Activated CD4-positive, alpha-beta T cell treated with anti-CD3 and anti-CD28 coated beads, Interleukin-2, amount 50 U/mL, for 16 hours (primary cell): Measurements from ENCODE around the gene XIRP1.
"Not testable (repeated sequence)": the region's sequence is repeated elsewhere in the genome, so short reads cannot be mapped to it uniquely, and the experiment has no call there.

ENCODE experiments used
- DNase-seq: peaks from one replicate; pipeline ENCODE4 v3.0.0-alpha.2; 2020

The XIRP1 gene

DNA sequence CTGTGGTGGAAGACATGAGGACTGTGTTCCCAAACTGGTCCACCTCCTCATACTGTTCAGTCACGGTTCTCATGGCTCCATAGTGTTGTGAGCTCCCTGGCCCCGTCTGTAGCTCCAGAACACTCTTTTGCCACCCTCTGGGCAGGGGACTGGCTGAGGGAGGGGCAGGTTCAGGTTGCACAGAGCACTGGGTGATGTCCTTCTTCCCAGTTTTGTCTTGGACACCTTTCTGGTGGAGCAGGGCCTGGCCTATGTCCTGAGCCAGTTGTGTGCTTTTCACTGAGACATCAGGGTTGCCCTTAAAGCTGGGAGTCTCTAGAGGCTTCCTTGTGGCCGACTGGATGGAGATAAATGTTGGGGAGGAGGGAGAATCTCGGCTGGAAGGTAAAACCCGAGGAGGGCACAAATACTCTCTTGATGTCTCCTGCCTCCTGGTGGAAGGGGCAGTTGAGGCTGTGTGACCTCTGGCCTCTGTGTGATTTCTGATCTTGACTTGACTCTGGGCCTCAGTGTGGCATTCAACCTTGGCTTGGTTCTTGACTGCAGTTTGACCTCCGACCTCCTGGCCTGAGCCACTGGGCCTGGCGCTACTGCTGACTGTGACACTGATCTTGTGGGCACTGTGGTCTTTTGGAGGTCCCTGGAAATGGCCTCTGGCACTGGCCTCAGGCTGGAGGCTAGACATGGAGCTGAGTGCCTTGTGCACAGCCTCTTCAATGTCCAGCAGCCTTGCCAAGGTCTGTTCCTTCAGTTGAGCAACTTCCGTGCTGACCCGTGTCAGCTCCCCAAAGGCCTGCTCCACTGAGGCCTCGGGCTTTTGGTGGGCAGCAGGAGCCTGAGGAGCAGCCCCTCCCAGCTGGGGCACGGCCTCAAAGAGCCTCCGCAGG, 8.1 kb downstream of the XIRP1 start:
- no peak for DNase-seq

DNA sequence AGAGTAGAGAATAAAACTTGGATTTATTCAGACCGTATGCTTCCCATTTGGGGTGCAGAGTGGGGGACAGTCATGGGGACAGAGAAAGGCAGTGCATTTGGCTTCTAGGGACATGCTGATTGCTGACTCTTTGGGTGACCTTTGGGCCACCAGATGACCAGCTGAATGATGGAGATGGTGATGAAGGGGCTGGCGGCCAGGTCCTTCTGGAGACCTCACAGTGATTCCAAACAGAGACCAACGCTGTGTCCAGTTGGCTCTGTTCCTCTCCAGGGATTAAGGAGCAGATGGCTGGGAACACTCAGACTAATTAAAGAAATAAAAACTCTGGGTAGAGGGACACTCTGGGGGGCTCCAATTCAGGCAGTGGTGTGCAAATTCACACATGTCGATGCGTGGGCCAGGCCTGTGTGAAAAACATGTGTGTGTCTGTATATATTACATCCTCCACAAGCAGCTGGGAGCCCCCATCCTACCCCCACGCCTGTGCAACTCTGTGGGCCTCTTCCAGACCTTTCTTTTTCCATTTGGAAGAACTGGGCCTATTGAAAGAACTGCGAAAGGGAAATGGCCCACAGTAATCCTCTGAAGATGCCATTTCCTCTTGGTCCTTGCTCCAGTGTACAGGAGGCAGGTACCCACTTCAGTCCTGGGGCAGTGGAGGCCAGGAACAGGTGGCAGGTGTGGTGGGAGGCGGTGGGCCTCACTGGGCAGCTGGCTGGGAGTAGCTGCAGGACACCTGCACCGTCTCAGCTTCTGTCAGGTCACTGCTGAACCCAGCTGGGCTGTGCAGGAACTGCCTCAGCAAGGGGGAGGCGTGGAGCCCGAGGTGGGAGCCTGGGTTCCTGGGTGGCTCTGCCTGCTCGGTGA, 8.9 kb downstream of the XIRP1 start:
- no peak for DNase-seq

DNA sequence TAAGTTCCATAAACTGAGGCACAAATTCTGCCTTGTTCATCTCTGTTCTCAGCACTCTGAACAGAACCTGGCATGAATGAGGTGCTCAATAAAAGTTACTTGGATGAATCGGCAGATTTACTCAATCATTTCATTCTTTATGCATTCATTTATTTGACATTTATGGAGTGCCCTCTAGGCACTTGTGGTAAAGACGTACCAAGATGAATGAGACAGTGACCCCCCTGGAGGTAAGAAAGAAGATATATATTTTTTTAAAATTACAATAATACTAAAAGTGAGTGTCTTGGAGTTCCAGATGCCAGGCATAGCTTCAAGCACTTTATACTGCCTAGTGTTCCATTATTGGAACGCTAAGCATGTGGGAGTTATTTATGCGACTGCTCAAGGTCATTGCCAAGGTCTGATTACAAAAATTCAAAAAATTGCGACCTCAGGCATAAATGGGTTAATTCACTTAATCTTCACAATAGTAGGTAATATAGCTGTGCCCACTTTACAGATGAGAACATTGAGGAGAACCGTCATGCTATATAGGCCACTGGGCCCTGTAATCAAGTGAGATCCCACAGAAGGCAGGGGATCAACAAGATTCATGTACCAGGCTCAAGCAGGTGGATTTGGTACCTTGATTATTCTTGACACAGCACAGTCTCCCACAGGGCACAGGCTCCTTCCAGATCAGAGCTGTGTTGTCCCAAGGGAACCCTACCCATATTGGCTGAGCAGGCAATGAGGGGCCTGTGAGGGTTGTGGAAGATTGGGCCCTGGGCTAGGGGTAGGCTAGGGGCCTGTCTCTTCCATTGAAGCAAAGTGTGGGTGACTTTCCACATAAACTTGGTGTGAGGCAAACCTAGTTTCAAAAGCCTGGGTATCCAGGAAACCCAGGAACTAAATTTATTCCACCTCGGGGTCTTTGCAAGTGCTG, 10.7 kb downstream of the XIRP1 start:
- DNase-seq, result no peak

DNA sequence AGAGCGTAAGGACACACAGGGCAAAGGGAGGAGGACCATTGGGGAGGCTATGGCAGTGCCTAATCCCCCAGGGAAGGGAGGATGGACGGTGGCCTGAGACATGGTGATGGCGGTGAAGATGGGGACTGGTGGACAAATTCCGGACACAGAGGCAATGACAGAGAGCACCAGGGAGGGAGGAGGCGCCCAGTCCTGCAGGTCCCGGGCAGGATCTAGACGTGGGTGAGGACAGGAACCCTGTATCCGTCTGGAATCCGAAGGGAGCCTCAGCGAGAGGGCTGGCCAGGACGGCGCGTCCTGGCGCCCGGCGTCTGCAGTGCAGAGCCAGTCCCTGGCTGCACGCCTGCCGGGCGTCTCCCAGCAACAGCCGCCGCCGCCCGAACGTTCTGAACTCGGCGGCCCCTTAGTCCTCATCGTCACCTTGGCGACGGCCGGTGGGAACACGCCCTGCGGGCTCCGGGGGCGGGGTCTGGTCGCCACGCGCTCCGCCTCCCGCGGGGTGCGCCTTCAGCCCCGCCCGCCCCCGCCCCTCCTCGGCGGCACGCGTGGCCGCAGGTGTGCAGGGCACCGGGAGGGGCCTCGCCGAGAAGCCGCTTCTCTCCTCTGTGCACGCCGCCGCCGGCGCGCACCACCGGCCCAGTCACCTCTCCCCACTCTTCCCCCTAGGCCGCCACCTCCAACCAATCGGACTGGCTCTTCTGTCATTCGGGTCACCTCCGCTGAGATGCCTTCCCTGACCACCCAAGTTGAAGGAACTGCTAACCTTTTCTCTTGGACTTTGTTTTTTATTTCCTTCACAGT, 11.6 kb downstream of the XIRP1 start:
- DNase-seq, result peak; percentile 88

DNA sequence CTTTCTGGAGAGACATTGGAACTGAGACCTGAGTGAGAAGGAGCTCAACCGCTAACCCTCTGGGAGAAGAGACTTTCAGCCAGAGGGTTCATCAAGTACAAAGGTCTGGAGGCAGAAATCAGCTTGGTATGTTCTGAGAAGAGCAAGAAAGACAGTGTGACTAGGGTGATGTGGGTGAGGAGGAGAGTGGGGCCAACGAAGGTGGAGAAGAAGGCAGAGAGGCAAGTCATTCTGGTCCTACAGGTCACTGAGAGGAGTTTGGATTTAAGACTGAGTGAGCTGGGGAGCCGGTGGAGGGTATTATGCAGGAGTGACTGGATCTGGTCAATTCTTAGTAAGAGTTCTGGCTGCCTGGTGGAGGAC, 12.2 kb downstream of the XIRP1 start:
- DNase-seq, result peak; percentile 34

DNA sequence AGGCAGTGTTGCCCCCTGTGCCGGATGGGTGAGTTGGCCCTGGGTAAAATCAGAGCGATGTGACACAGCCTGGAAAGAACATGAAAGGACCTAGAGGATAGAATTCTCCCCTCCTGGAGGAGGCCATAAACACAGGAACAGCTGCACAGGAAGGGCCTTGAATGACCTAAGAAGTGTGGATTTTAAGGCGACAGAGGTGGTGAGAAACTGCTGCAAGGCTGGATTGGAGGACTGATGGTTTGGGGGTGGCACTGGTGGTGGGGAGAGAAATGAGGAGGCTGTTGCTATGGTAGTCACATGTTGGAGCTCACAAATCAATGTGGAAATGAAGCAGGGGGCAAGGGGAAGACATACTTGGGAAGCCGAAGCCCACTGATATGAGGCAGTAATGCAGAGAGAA, 13.8 kb downstream of the XIRP1 start:
- DNase-seq, result no peak

DNA sequence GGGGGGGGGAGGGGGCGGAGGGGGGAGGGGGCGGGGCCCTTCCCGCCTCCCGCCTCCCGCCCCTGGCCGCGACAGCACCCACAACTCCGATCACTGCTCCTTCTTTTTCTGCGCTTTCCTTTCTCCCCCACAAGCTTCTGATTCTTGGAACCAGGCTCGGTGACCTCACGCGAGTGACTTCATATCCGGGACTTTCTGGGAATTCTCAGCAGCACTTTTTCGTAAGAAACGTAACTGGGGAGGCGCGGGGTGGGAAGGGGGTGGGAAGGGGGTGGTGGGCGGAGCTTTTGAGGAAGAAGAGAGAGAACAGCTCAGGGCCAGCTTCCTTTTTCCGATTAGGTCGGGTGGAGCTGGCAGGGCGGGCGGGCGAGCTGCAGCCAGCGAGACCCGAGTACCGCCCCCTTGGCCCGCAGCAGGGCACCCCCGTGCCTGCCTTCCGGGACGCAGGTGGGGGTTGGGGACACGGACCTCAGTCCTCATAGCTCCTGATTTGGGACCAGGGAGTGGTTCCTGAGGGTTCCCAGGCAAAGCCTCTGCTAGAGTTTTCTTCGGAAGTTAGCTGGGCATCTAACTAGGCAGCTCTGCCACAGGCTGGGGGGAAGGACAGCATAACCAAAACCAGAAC, 14.6 kb downstream of the XIRP1 start:
- DNase-seq, result peak; percentile 83

DNA sequence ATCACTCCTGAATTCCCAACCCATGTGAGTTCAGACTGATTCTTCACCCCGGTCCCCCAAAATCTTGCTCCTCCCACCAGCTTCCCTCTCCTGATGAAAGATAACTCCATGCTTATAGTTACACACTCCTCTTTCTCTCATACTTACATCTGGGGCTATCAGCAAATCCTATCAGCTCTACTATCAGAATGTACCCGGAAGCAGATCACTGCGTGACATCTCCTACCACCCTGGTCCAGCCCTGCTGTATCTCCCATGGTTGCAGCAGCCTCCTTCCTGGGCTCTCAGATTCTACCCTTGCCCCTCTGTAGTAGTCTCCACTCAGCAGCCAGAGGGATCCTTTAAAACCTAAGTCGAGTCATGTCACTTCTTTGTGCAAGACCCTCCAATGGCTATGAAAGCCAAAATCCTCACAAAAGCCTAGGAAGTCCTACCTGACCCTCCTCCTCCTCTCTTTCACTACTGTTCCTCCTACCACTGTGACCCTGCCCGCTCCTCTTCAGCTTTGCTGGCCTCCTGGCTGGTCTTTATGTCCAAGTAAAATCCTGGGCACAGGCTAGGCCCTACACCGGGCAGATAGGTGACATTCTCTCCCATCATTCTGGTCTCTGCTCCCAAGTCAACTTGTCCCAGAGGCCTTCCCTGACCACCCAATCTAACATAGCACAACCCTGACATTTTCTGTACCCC, 16.2 kb downstream of the XIRP1 start:
- DNase-seq, result no peak

DNA sequence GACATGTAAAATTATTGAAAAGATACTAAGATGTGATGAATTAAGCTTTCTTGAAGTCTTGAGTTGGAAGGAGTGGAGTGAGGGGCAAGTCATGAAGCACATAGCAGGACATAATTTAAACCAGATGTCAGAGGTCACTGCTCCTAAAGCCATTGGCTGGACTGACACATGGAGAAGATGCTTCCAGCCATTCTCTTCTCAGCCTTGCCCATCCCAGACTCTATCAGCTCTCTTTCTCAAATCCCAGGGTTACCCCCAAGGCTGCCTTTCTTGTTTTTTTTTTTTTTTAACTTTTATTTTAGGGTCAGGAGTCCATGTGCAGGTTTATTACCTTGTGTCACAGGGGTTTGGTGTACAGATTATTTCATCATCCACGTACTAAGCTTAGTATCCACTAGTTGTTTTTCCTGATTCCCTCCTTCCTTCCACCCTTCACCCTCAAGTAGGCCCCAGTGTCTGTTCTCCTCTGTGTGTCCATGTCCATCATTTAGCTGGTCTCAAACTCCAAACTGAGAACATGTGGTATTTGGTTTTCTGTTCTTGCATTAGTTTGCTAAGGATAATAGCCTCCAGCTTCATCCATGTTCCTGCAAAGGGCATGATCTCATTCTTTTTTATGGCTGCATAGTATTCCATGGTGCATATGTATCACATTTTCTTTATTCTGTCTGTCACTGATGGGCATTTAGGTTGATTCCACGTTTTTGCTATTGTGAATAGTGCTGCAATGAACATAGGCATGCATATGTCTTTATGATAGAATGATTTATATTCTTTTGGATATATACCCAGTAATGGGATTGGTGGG, 18.9 kb downstream of the XIRP1 start:
- DNase-seq, result no peak

DNA sequence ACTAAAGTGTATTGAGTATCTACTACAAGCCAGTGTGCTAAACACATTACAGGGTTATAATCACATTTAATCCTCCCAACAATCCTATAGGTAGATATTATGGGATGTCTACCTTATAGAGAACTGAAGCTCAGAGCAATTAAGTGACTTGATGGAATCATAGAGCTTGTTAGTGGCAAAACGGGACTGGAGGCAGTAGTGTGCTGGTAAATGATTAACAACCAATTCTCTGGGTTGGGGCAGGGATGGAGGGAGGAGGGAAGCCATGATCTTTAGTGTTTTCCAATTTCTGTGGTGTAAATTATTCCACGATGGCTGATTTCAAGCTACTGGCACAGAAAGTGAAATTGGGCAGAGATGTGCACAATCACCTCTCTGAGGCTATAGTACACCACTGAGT, 20.5 kb downstream of the XIRP1 start:
- no peak for DNase-seq

DNA sequence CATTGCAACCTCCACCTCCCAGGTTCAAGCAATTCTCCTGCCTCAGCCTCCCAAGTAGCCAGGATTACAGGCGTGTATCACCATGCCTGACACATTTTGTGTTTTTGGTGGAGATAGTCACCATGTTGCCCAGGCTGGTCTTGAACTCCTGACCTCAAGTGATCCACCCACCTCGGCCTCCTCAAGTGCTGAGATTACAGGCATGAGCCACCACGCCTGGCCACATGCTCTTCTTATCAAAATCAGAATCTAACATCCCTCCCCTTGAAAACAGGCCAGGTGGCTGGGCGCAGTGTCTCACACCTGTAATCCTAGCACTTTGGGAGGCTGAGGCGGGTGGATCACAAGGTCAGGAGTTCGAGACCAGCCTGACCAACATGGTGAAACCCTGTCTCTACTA, 21.5 kb downstream of the XIRP1 start:
- DNase-seq, result not testable (repeated sequence)

DNA sequence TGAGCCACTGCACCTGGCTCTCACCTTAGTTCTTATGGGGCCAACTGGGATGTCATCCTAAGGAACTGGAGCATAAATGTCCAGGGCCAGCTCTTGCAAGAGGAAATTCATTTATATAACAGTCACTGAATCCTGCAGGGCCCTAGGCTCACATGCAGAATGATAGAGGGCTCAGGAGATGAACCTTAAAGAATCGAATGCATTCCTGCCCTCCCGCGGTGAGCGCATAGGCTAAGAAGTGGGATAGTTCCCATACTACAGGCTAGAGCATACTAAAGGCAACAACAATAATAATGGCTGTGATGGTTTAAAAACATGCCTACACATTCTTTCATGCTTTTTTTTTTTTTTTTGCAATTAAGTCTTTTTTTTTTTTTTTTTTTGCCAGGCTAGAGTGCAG, 21.9 kb downstream of the XIRP1 start:
- no peak for DNase-seq

DNA sequence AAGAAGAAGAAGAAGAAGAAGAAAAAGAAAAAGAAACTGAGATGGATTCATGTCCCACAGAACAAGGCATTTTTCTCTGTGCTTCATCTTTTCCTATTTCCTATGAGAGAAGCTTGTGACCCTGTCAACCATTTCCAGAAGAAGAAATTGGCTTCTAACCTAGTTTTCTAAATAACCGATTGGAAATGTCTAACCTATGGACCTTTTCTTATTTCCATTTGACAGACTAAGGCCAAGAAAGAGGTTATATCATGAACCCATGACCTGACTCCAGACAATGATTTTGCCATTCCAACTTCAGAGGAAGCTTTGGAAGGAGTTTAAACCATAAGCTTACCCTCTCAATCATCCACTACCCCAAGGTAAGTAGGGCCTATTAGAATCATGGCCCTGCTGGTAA, 22.7 kb downstream of the XIRP1 start:
- no peak for DNase-seq

DNA sequence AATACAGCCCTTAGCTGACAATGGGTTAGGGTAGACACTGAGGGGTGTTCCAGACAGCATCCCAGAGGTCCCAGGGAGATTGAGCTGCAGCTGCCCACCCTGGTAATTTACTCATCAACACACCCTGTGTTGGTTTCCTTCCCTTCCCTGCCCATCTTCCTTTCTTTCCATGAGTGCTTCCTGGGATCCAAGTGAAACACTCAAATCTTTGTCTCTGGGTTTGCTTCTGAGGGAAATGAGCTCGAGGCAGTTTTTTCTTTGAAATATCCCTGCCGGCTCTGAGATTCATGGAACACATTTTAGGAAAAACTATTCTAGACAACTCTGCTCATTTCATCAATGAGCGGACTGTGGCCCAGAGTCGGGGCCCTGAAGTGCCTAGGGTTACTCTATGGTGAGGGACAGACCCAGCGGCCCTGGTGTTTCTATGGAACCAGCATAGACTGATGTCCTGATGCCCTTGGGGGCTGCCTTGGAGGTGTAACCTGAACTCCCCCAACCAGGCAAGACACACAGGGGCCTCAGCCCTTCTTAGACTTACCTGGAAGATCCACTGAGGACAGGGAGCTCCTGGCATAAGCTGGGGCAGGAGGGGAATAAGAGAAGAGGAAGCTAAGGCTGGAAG, 24.1 kb downstream of the XIRP1 start:
- no peak for DNase-seq

DNA sequence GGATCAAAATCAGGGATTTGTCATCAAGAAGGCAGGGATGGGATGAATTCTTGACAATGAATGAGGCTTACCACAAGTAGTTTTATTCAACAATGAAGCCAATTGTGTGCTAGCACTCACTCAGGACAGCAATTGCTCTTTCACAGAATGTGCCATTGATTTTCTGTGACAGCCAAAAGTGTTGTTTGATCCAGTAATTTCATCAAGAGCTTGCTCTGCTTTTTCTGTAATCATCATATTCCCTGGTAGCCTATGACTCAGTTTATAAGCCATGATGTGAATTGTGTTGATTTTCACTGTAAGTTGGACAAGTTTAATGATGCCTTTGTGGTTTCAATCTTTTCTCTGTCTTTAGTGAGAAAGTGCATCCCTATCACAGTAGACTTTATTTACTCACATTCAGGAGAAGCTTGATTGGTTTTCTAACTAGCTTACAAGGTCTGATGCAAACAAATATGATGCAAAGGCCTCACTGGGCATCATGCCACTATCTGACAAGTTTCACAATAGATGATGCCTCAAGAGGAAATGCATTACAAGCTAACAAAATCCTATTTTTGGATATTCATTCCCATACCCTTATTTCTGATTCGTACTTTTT, 25.4 kb downstream of the XIRP1 start:
- DNase-seq, result no peak

DNA sequence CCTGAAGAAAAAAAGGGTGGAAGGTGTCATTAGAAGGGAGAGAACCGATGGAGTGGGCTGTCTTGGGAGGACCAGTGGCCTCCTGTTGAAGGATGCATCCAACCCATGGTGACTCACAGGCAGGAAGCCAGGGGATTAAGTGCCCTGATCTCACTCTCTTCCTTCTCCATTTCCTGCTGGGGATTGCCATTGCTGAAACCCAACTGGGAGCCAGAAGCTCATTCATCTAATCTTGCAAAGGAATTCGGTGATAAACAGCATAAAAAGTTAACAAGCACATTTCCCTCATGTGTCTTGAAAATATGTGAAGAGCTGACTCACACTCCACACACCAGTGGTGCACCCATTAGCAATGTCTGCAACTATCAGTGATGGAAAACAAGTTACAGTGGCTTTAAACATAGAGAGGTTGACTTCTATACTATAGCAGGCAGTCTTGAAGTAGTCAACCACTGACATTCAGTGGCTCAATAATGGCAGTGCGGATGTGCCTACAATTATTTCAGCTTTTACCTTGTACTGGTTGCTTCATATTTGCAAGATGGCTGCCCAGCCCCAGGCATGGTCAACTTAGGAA, 26.2 kb downstream of the XIRP1 start:
- no peak for DNase-seq

DNA sequence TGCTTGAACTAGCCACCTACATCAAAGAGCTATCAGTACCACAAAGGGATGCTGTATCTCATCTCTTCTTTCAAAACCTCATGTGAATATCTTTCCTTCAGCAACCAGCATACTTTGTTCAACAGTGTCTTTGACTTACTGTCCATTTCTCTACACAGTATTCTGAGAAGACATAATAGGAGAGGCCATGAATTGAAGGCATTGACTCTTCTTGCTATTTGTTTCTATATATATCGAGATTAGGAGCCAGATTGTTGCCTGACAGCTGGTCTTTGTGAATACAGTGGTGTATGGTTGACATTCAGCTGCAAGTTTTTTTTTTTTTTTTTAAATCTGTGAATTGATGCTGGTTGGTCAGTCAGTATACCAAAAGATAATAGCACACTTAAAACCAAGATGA, 26.9 kb downstream of the XIRP1 start:
- DNase-seq, result no peak

DNA sequence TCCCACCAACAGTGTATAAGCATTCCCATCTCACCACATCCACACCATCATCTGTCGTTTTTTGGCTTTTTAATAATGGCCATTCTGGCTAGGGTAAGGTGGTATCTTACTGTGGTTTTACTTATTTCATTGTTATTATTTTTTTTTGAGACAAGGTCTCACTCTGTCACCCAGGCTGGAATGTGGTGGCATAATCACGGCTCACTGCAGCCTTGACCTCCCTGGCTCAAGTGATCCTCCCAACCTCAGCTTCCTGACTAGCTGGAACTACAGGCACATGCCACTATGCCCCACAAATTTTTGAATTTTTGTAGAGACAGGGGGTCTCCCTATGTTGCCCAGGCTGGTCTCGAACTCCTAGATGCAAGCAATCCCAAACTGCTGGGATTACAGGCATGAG, 28.0 kb downstream of the XIRP1 start:
- DNase-seq, result no peak
